ENCODE results near the gene ODF2L. TPM values are rescaled to one million over a fixed set of nuclear protein-coding genes. Genes with fewer than 3 reads are reported as not detected.

Gene ODF2L
- total and polyA plus RNA-seq, 4 donors: 3.0 to 6.5 (median 5.2) TPM

- Histone ChIP-seq H3K27ac (ENCODE audit: low read depth in 1 of 2, low read length in 2 of 2) (peak overlapping the region in 1 of 2 donors; percentile 15), H3K4me3 (ENCODE audit: low read depth in 1 of 3, low read length in 3 of 3) (no peak overlapping the region), H3K36me3 (ENCODE audit: control insufficient read depth in 4 of 4, insufficient read depth in 3 of 4, low read depth in 1 of 4, low read length in 3 of 4) (peaks cover 0 to 2% (median 0%) of the 10 kb centered on the region in 4 donors), H3K4me1 (ENCODE audit: control insufficient read depth in 4 of 4, insufficient read depth in 4 of 4, low read length in 3 of 4) (peaks cover 0 to 8% (median 3%) of the 10 kb centered on the region in 4 donors), H3K9ac (ENCODE audit: low read depth in 1 of 2, low read length in 2 of 2) (peak overlapping the region in 1 of 2 donors; percentile 60), H3K9me3 (ENCODE audit: control insufficient read depth in 4 of 4, low read length in 3 of 4) (no peaks in the 10 kb centered on the region), H3K27me3 (ENCODE audit: control insufficient read depth in 4 of 4, insufficient read depth in 4 of 4, low read length in 3 of 4) (no peaks in the 10 kb centered on the region)
- WGBS: 3% methylated on average over 4 of the region's 4 CpGs
- DNase-seq (ENCODE audit: low spot score): no peak
- TF ChIP-seq GABPA (IDR thresholded peaks at IDR 0.05 in 1 of 2, conservative IDR thresholded peaks at IDR 0.05 in 1 of 2) (no peak), RAD21 (IDR thresholded peaks at IDR 0.05) (peak; percentile 94 to 95), CTCF (IDR thresholded peaks at IDR 0.05; ENCODE audit: low read depth, low read length, missing input control) (peak; percentile 86)
Measured at GRCh38 chr1:86380257-86380861, 15.8 kb downstream of the ODF2L start.

GRCh38 chr1:86378813-86379212 lies 17.3 kb downstream of the ODF2L start:
- peaks cover 0 to 2% (median under 1%) of the 10 kb centered on the region in 4 donors for H3K36me3 ChIP-seq (ENCODE audit: control insufficient read depth in 4 of 4, insufficient read depth in 3 of 4, low read depth in 1 of 4, low read length in 3 of 4)
- WGBS: 100% methylated on average over 1 of the region's 1 CpG
- peaks cover 0 to 7% (median 2%) of the 10 kb centered on the region in 4 donors for H3K4me1 ChIP-seq (ENCODE audit: control insufficient read depth in 4 of 4, insufficient read depth in 4 of 4, low read length in 3 of 4)
- H3K27ac ChIP-seq (ENCODE audit: low read depth in 1 of 2, low read length in 2 of 2): no peak overlapping the region
- H3K4me3 ChIP-seq (ENCODE audit: low read depth in 1 of 3, low read length in 3 of 3): no peak overlapping the region
- TF ChIP-seq FOXA1 (IDR thresholded peaks at IDR 0.05) (no peak), ATF3 (IDR thresholded peaks at IDR 0.05) (no peak), SP1 (IDR thresholded peaks at IDR 0.05) (no peak)
- no peaks in the 10 kb centered on the region for H3K27me3 ChIP-seq (ENCODE audit: control insufficient read depth in 4 of 4, insufficient read depth in 4 of 4, low read length in 3 of 4)
- H3K9me3 ChIP-seq (ENCODE audit: control insufficient read depth in 4 of 4, low read length in 3 of 4): no peaks in the 10 kb centered on the region
- H3K9ac ChIP-seq (ENCODE audit: low read depth in 1 of 2, low read length in 2 of 2): no peak overlapping the region
- no peak for DNase-seq (ENCODE audit: low spot score)

- no peak overlapping the region for H3K27ac ChIP-seq (ENCODE audit: low read depth in 1 of 2, low read length in 2 of 2)
- no peak overlapping the region for H3K9ac ChIP-seq (ENCODE audit: low read depth in 1 of 2, low read length in 2 of 2)
- TF ChIP-seq HNF4G (IDR thresholded peaks at IDR 0.05) (no peak), RXRA (IDR thresholded peaks at IDR 0.05) (no peak), ATF3 (IDR thresholded peaks at IDR 0.05) (no peak), MAX (IDR thresholded peaks at IDR 0.05) (no peak), ZBTB33 (IDR thresholded peaks at IDR 0.05) (no peak), REST (IDR thresholded peaks at IDR 0.05) (no peak), EGR1 (IDR thresholded peaks at IDR 0.05; ENCODE audit: low read depth in 2 of 2) (no peak), TAF1 (conservative IDR thresholded peaks at IDR 0.05) (no peak), NR2F2 (IDR thresholded peaks at IDR 0.05) (no peak), SP1 (IDR thresholded peaks at IDR 0.05) (no peak), RAD21 (IDR thresholded peaks at IDR 0.05) (no peak)
- peaks cover 0 to 3% (median 1%) of the 10 kb centered on the region in 4 donors for H3K36me3 ChIP-seq (ENCODE audit: control insufficient read depth in 4 of 4, insufficient read depth in 3 of 4, low read depth in 1 of 4, low read length in 3 of 4)
- no peaks in the 10 kb centered on the region for H3K9me3 ChIP-seq (ENCODE audit: control insufficient read depth in 4 of 4, low read length in 3 of 4)
- no peak for DNase-seq (ENCODE audit: low spot score)
- 96% methylated on average over 1 of the region's 1 CpG for WGBS
- no peaks in the 10 kb centered on the region for H3K27me3 ChIP-seq (ENCODE audit: control insufficient read depth in 4 of 4, insufficient read depth in 4 of 4, low read length in 3 of 4)
- H3K4me3 ChIP-seq (ENCODE audit: low read depth in 1 of 3, low read length in 3 of 3): no peak overlapping the region
- H3K4me1 ChIP-seq (ENCODE audit: control insufficient read depth in 4 of 4, insufficient read depth in 4 of 4, low read length in 3 of 4): peaks cover 0 to 5% (median 2%) of the 10 kb centered on the region in 4 donors
Measured at GRCh38 chr1:86377341-86377740, 18.8 kb downstream of the ODF2L start.
